ENCODE measurements around the gene SLC25A3. TPM values are rescaled to one million over a fixed set of nuclear protein-coding genes. Genes with fewer than 3 reads are reported as not detected.

The SLC25A3 gene
- total RNA-seq (2022) (486 and 520 TPM in 2 replicates), Bru-seq, nascent RNA (percentile 97 among the genes with signal in this experiment), BruChase-seq, experiment 1, labeled RNA remaining after a 6-hour chase (percentile 98 among the genes with signal in this experiment), BruChase-seq, experiment 2, labeled RNA remaining after a 2-hour chase (percentile 97 among the genes with signal in this experiment)
- long read RNA-seq, full-length matches to known transcripts = 465 of 496 reads
- long read RNA-seq, partial matches to known transcripts = 18 of 496 reads
- long read RNA-seq, other reads (novel, unspliced or antisense) = 13 of 496 reads

DNA sequence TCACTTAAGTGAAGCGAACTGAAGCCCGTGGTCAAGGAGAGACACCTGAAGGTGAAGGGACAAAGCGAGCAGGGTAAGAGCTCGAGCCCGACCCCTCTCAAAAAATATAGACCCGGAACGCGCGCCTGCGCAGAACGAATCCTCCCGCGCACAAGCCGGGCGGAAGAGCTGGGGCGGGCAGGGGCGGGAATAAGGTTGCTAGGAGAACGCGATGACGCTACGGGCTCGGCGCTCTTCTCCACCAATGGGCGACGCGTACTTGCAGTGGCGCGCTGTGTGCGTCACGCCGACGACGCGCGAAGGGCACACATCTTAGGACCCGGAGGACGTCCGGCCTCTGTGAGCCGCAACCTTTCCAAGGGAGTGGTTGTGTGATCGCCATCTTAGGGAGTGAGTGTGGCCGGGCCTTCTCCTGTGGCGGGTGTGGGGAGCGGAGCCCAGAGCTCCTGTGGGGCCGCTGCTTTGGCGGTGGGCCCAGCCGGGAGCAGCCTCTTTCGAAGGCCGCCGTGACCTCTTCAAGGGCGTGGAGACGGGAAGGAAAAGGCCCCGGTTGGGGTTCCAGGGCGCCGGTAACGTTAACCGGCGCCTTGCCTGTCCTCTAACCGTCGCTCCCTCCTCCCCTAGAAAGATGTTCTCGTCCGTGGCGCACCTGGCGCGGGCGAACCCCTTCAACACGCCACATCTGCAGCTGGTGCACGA lies at the start of gene SLC25A3:
SLC25A3 (plus strand) TSS at position 336 of the 699 bp plus-strand sequence; CDS start at position 629, 293 bp downstream.
- no peaks in the 10 kb centered on the region for H3K27me3 Mint-ChIP-seq (ENCODE audit: unreplicated experiment)
- H3K4me3 Mint-ChIP-seq (ENCODE audit: low read depth, unreplicated experiment) = peak within 1 kb of the TSS; percentile 92
- peaks cover 18% of the 10 kb centered on the region for H3K4me1 Mint-ChIP-seq (ENCODE audit: low read depth, unreplicated experiment)
- peaks cover 61% of the 10 kb centered on the region for H3K36me3 Mint-ChIP-seq (ENCODE audit: insufficient read depth, unreplicated experiment)
- intact Hi-C loops (cut with micrococcal nuclease; ENCODE audit: unreplicated experiment) = loop anchor here (1.0 to 2.0 kb wide), 2 partner anchors 27 to 52 kb away; partner anchors contain the start of gene APAF1
- H3K27ac Mint-ChIP-seq (ENCODE audit: unreplicated experiment) = peak within 1 kb of the TSS; percentile 99
- TF ChIP-seq, protein P1, sequence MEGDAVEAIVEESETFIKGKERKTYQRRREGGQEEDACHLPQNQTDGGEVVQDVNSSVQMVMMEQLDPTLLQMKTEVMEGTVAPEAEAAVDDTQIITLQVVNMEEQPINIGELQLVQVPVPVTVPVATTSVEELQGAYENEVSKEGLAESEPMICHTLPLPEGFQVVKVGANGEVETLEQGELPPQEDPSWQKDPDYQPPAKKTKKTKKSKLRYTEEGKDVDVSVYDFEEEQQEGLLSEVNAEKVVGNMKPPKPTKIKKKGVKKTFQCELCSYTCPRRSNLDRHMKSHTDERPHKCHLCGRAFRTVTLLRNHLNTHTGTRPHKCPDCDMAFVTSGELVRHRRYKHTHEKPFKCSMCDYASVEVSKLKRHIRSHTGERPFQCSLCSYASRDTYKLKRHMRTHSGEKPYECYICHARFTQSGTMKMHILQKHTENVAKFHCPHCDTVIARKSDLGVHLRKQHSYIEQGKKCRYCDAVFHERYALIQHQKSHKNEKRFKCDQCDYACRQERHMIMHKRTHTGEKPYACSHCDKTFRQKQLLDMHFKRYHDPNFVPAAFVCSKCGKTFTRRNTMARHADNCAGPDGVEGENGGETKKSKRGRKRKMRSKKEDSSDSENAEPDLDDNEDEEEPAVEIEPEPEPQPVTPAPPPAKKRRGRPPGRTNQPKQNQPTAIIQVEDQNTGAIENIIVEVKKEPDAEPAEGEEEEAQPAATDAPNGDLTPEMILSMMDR (IDR thresholded peaks at IDR 0.05; ENCODE audit: unreplicated experiment) = no peak
- peak; percentile 95 for DNase-seq
- no peaks in the 10 kb centered on the region for H3K9me3 Mint-ChIP-seq (ENCODE audit: low read depth, unreplicated experiment)
- no TSS peak for BruUV-seq (replicated peaks)
- CTCF ChIA-PET = interaction anchor here (0.7 to 3.8 kb wide), 6 partner anchors 27 to 175 kb away, joined by 3 to 35 read pairs (median 3); partner anchors contain the start of gene IKBIP

DNA sequence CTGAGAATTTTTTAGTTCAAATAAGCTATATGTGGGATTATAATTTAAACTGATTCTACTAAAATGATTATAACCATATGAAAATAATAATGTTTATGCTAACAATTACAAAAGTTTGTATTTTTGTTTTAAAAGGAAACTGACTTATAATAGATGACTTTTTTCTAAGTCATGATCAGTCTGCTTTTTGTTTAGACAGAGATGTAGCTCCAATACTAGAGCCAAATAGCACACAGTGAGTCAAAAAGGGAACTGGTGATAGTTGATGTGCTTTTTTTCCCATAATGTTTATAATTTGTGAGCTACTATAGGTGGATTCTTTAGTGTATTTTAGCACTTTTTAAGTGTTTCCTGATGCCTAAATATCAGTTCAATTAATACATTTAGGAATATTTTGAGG lies 49.8 kb upstream of the SLC25A3 start:
- DNase-seq = no peak
- no TSS peak for BruUV-seq (replicated peaks)
- TF ChIP-seq, protein P1 (IDR thresholded peaks at IDR 0.05; ENCODE audit: unreplicated experiment) = no peak
- peaks cover 57% of the 10 kb centered on the region for H3K36me3 Mint-ChIP-seq (ENCODE audit: insufficient read depth, unreplicated experiment)
- intact Hi-C loops (cut with micrococcal nuclease; ENCODE audit: unreplicated experiment) = no loop called here
- no peaks in the 10 kb centered on the region for H3K9me3 Mint-ChIP-seq (ENCODE audit: low read depth, unreplicated experiment)
- no peak overlapping the region for H3K27ac Mint-ChIP-seq (ENCODE audit: unreplicated experiment)
- CTCF ChIA-PET = no interaction called here
- H3K4me3 Mint-ChIP-seq (ENCODE audit: low read depth, unreplicated experiment) = no peak overlapping the region
- no peaks in the 10 kb centered on the region for H3K4me1 Mint-ChIP-seq (ENCODE audit: low read depth, unreplicated experiment)
- no peaks in the 10 kb centered on the region for H3K27me3 Mint-ChIP-seq (ENCODE audit: unreplicated experiment)

DNA sequence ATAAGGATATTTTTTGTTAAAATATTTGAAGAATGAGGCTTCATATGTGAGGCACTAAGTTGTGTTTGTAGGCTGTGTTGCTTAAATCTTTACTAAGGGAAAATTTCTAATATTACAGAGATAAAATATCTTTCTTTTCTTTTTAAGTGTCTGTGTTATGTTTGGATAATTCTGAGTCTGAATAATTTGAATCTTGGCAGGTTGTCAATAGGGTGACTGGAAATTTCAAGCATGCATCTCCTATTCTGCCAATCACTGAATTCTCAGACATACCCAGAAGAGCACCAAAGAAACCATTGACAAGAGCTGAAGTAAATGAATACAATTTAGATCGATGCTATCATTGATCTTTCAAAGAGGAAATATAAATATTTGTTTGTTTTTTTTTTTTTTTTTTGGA lies 48.7 kb upstream of the SLC25A3 start:
- intact Hi-C loops (cut with micrococcal nuclease; ENCODE audit: unreplicated experiment) = no loop called here
- TF ChIP-seq, protein P1 (IDR thresholded peaks at IDR 0.05; ENCODE audit: unreplicated experiment) = no peak
- BruUV-seq (replicated peaks) = no TSS peak
- Mint-ChIP-seq H3K4me1 (ENCODE audit: low read depth, unreplicated experiment) (no peaks in the 10 kb centered on the region), H3K27ac (ENCODE audit: unreplicated experiment) (no peak overlapping the region), H3K27me3 (ENCODE audit: unreplicated experiment) (no peaks in the 10 kb centered on the region), H3K4me3 (ENCODE audit: low read depth, unreplicated experiment) (no peak overlapping the region), H3K9me3 (ENCODE audit: low read depth, unreplicated experiment) (no peaks in the 10 kb centered on the region), H3K36me3 (ENCODE audit: insufficient read depth, unreplicated experiment) (peaks cover 56% of the 10 kb centered on the region)
- CTCF ChIA-PET = no interaction called here
- DNase-seq = no peak

DNA sequence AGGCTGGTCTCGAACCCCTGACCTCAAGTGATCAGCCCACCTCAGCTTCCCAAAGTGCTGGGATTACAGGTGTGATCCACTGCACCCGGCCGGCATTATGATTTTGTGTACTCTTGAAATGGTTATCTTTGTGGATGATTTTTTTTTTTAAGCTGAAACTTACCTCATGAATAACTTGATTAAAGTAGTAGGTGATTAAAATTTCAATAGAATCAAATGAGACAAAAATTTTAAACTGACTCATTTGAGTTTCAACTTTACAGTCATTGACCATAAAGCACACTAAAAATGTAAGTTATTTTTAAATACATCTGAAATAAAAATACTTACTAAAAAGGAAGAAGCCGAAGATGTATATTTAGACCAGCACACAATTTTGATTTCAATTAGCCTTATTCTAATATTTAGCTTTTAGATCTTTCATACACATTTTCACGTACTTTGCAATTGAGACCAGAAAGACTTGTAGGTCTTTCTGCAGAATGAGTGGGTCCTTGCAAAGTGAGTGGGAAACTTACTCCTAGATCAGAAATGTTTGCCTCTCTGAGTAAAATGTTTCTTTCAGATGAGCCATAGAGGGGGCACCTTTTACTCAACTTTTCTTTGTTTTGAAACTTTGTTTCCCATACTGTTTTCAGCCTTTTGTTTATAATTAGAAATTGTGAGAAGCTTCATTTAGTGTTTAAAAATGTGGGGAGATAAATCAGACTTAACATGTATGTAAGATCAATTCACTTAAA lies 43.9 kb upstream of the SLC25A3 start:
- Mint-ChIP-seq H3K27me3 (ENCODE audit: unreplicated experiment) (no peaks in the 10 kb centered on the region), H3K4me3 (ENCODE audit: low read depth, unreplicated experiment) (no peak overlapping the region), H3K4me1 (ENCODE audit: low read depth, unreplicated experiment) (no peaks in the 10 kb centered on the region), H3K9me3 (ENCODE audit: low read depth, unreplicated experiment) (no peaks in the 10 kb centered on the region), H3K27ac (ENCODE audit: unreplicated experiment) (no peak overlapping the region), H3K36me3 (ENCODE audit: insufficient read depth, unreplicated experiment) (peaks cover 61% of the 10 kb centered on the region)
- intact Hi-C loops (cut with micrococcal nuclease; ENCODE audit: unreplicated experiment) = no loop called here
- TF ChIP-seq, protein P1 (IDR thresholded peaks at IDR 0.05; ENCODE audit: unreplicated experiment) = no peak
- DNase-seq = no peak
- TSS peak; percentile 15 for BruUV-seq (replicated peaks)
- CTCF ChIA-PET = no interaction called here

Data from Calu3 (cell line).